ENCODE results near the gene RNASEH2A. TPM values are rescaled to one million over a fixed set of nuclear protein-coding genes. Genes with fewer than 3 reads are reported as not detected.

The RNASEH2A gene
- total and polyA plus RNA-seq, 2 donors (not counting 1 experiment from before 2014, with no cell fraction given) = 14.5 to 18.9 TPM

DNA sequence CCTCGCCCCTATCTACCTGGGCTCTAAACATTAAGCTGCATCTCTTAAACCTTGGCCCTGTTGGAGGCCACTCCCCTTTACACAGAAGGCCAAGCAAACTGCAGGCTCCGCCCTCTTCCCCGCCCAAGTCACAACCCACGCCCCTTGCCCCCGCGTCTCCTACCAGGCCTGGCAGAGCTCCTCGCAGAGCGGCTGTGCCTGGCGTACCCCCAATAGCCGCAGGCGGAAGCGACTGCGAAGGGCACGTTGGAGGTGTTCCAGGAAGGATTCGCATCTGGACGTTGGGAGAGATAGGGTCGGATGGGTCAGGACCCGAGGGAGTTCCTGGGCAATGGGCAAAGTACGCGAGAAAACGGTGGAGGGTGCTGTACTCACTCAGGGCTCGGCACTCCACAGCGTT lies 22.1 kb downstream of the RNASEH2A start:
- no peak overlapping the region for H3K4me2 ChIP-seq (replicated peaks; ENCODE audit: low read depth, low read length, poor library complexity, severe bottlenecking)
- H3K9ac ChIP-seq (ENCODE audit: low read length) = no peak overlapping the region
- peaks cover 0 to 33% (median 0%) of the 10 kb centered on the region in 3 donors for H3K9me3 ChIP-seq (ENCODE audit: control extremely low read depth in 1 of 3, control insufficient read depth in 2 of 3, insufficient read depth in 1 of 3, low read length in 2 of 3)
- no peaks in the 10 kb centered on the region for H3K79me2 ChIP-seq (ENCODE audit: control insufficient read depth, insufficient read depth, low read length)
- intact Hi-C loops (cut with micrococcal nuclease) = no loop called here
- POLR2A ChIA-PET = no interaction called here
- H3K4me3 ChIP-seq (ENCODE audit: control extremely low read depth in 1 of 5, extremely low read depth in 1 of 5, insufficient read depth in 1 of 5, low read depth in 2 of 5, low read length in 4 of 5) = no peak overlapping the region
- H4K20me1 ChIP-seq (ENCODE audit: control insufficient read depth, insufficient read depth, low read length, poor library complexity, severe bottlenecking) = no peaks in the 10 kb centered on the region
- peaks cover 0 to 92% (median 58%) of the 10 kb centered on the region in 4 experiments for H3K27me3 ChIP-seq (replicated peaks in 1 of 4; ENCODE audit: control extremely low read depth in 1 of 4, control insufficient read depth in 3 of 4, insufficient read depth in 4 of 4, low read length in 3 of 4)
- TF ChIP-seq, protein P1, sequence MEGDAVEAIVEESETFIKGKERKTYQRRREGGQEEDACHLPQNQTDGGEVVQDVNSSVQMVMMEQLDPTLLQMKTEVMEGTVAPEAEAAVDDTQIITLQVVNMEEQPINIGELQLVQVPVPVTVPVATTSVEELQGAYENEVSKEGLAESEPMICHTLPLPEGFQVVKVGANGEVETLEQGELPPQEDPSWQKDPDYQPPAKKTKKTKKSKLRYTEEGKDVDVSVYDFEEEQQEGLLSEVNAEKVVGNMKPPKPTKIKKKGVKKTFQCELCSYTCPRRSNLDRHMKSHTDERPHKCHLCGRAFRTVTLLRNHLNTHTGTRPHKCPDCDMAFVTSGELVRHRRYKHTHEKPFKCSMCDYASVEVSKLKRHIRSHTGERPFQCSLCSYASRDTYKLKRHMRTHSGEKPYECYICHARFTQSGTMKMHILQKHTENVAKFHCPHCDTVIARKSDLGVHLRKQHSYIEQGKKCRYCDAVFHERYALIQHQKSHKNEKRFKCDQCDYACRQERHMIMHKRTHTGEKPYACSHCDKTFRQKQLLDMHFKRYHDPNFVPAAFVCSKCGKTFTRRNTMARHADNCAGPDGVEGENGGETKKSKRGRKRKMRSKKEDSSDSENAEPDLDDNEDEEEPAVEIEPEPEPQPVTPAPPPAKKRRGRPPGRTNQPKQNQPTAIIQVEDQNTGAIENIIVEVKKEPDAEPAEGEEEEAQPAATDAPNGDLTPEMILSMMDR (IDR thresholded peaks at IDR 0.05) = no peak
- no peak for TF ChIP-seq EZH2 (IDR thresholded peaks at IDR 0.05; ENCODE audit: borderline replicate concordance, insufficient read depth, low read depth, low read length, poor library complexity, severe bottlenecking)
- CTCF ChIA-PET = interaction anchor here (0.7 to 1.2 kb wide), 3 partner anchors 7 to 19 kb away, joined by 3 to 7 read pairs (median 3); no protein-coding TSS in a partner anchor
- DNase-seq (no peak), ATAC-seq (ENCODE audit: low read depth) (no peak)
- H3K4me1 ChIP-seq (ENCODE audit: control insufficient read depth in 2 of 2, insufficient read depth in 2 of 2, low read length in 2 of 2) = peaks cover 24 to 36% of the 10 kb centered on the region in 2 donors
- Mint-ChIP-seq H3K27me3 (peaks cover 69% of the 10 kb centered on the region), H3K4me1 (peaks cover 21% of the 10 kb centered on the region), H3K9me3 (ENCODE audit: insufficient read depth) (no peaks in the 10 kb centered on the region), H3K27ac (no peak overlapping the region), H3K4me3 (no peak overlapping the region)
- no peak overlapping the region for H2AFZ ChIP-seq (ENCODE audit: insufficient read depth, low read depth, low read length, poor library complexity, severe bottlenecking)
- no peaks in the 10 kb centered on the region for H3K36me3 ChIP-seq (replicated peaks in 1 of 2; ENCODE audit: control extremely low read depth in 1 of 2, control insufficient read depth in 1 of 2, extremely low read depth in 1 of 2, insufficient read depth in 2 of 2, low read length in 1 of 2)
- H3K27ac ChIP-seq (ENCODE audit: low read length in 2 of 2) = no peak overlapping the region
- 9% methylated on average over 23 of the region's 23 CpGs for WGBS (ENCODE audit: insufficient coverage)

DNA sequence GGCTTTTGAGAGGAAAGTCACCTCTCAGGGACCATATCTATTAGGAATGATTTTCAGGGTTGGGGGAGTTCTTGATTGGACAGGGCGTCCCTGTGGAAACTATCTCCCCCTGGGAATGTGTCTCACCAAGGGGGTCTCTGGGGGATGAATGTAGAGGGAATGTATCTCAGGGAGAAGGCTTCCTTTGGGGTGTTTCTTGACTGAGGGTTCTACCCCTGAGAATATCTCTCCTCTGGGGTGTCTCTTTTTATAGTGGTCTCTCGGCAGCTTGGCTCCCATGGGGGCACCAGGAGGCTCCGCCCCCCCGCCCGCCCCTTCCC lies 27.0 kb downstream of the RNASEH2A start:
- TF ChIP-seq EZH2 (IDR thresholded peaks at IDR 0.05; ENCODE audit: borderline replicate concordance, insufficient read depth, low read depth, low read length, poor library complexity, severe bottlenecking) = no peak
- TF ChIP-seq, protein P1 (IDR thresholded peaks at IDR 0.05) = no peak
- Histone ChIP-seq H3K27ac (ENCODE audit: low read length in 2 of 2) (no peak overlapping the region), H3K9me3 (ENCODE audit: control extremely low read depth in 1 of 3, control insufficient read depth in 2 of 3, insufficient read depth in 1 of 3, low read length in 2 of 3) (peaks cover 0 to 44% (median 7%) of the 10 kb centered on the region in 3 donors), H3K4me1 (ENCODE audit: control insufficient read depth in 2 of 2, insufficient read depth in 2 of 2, low read length in 2 of 2) (peaks cover 32 to 53% of the 10 kb centered on the region in 2 donors), H4K20me1 (ENCODE audit: control insufficient read depth, insufficient read depth, low read length, poor library complexity, severe bottlenecking) (no peaks in the 10 kb centered on the region), H3K9ac (ENCODE audit: low read length) (no peak overlapping the region), H3K27me3 (replicated peaks in 1 of 4; ENCODE audit: control extremely low read depth in 1 of 4, control insufficient read depth in 3 of 4, insufficient read depth in 4 of 4, low read length in 3 of 4) (peaks cover 3 to 93% (median 70%) of the 10 kb centered on the region in 4 experiments), H3K36me3 (replicated peaks in 1 of 2; ENCODE audit: control extremely low read depth in 1 of 2, control insufficient read depth in 1 of 2, extremely low read depth in 1 of 2, insufficient read depth in 2 of 2, low read length in 1 of 2) (no peaks in the 10 kb centered on the region), H2AFZ (ENCODE audit: insufficient read depth, low read depth, low read length, poor library complexity, severe bottlenecking) (no peak overlapping the region), H3K4me3 (ENCODE audit: control extremely low read depth in 1 of 5, extremely low read depth in 1 of 5, insufficient read depth in 1 of 5, low read depth in 2 of 5, low read length in 4 of 5) (peak overlapping the region in 1 of 5 experiments; percentile 21), H3K79me2 (ENCODE audit: control insufficient read depth, insufficient read depth, low read length) (no peaks in the 10 kb centered on the region), H3K4me2 (replicated peaks; ENCODE audit: low read depth, low read length, poor library complexity, severe bottlenecking) (peak overlapping the region; percentile 95)
- H3K9me3 Mint-ChIP-seq (ENCODE audit: insufficient read depth) = no peaks in the 10 kb centered on the region
- H3K27ac Mint-ChIP-seq = peak overlapping the region; percentile 20
- peaks cover 33% of the 10 kb centered on the region for H3K4me1 Mint-ChIP-seq
- DNase-seq = peak; percentile 27
- 6% methylated on average over 3 of the region's 5 CpGs for WGBS (ENCODE audit: insufficient coverage)
- CTCF ChIA-PET = no interaction called here
- POLR2A ChIA-PET = no interaction called here
- ATAC-seq (ENCODE audit: low read depth) = no peak
- intact Hi-C loops (cut with micrococcal nuclease) = no loop called here
- H3K4me3 Mint-ChIP-seq = peak overlapping the region; percentile 69
- peaks cover 74% of the 10 kb centered on the region for H3K27me3 Mint-ChIP-seq
